K562 (cell line): ENCODE measurements around the gene PIGQ. TPM values are rescaled to one million over a fixed set of nuclear protein-coding genes. Genes with fewer than 3 reads are reported as not detected.

Source experiments
- ATAC-seq: fragments of 200-7000 bp; cut with Tn5 transposase; 3 replicates; pipeline ENCODE4 v1.9.1; 2020; ENCODE audit warnings: moderate library complexity
- BruUV-seq: library from RNA; stranded (reverse); fragments of 400-500 nt; replicated peaks from 2 replicates; lab custom pipeline; 2021; lab: Mats Ljungman, UMichigan
- CTCF ChIA-PET: fragments of 300-600 bp; formaldehyde crosslinking; extraction: SDS; loops from one replicate; lab custom pipeline; 2021; ENCODE audit warnings: low intra/inter-chr PET ratio; lab: Yijun Ruan, JAX
- POLR2A ChIA-PET: fragments of 300-600, 350-650 bp; sonication (Branson Sonifier 250); formaldehyde crosslinking; extraction: SDS; loops from one replicate; lab custom pipeline; 2021; ENCODE audit warnings: antibody characterized with exemption, inconsistent platforms; lab: Yijun Ruan, JAX
- DNase-seq, 4 experiments: peaks; one replicate each; pipeline versions ENCODE4 v3.0.0 to v3.0.0-alpha.2; 2011 to 2018; ENCODE audit warnings: low spot score in 3 of 4, mixed read lengths in 3 of 4; ENCODE audit errors: extremely low read depth in 1 of 4
- FAIRE-seq: peaks from 2 replicates; lab custom pipeline; 2011; peaks lifted over from hg19 to GRCh38; lab: Jason Lieb, UNC
- H2AFZ ChIP-seq: 2 replicates; pipeline ENCODE4 v1.6.0; 2011; ENCODE audit warnings: low read depth, low read length, control low read depth, inconsistent platforms
- H3K27ac ChIP-seq: fragments of 200-600 bp; 3 replicates; pipeline ENCODE4 v1.8.0; 2011; ENCODE audit warnings: low read depth, mild to moderate bottlenecking, control low read depth, inconsistent platforms, low read length, moderate library complexity, mixed read lengths; ENCODE audit errors: extremely low read depth
- H3K27me3 ChIP-seq, 2 experiments: fragments of 300-600 bp in 1 of 2; 2 replicates in 1 of 2; 3 replicates in 1 of 2; pipeline versions ENCODE4 v1.6.0 to v1.8.0; 2011; ENCODE audit warnings: inconsistent platforms in 2 of 2, low read length in 2 of 2, mild to moderate bottlenecking in 1 of 2, mixed read lengths in 1 of 2, moderate library complexity in 1 of 2; ENCODE audit not compliant: control insufficient read depth in 2 of 2, insufficient read depth in 2 of 2
- H3K36me3 ChIP-seq: fragments of 300-600 bp; 3 replicates; pipeline ENCODE4 v1.8.0; 2011; ENCODE audit warnings: mild to moderate bottlenecking, low read length, inconsistent platforms; ENCODE audit not compliant: control insufficient read depth, insufficient read depth
- H3K4me1 ChIP-seq, 2 experiments: fragments of 200-600 bp in 1 of 2; replicated peaks in 1 of 2; 2 replicates in 1 of 2; 3 replicates in 1 of 2; pipeline versions ENCODE4 v1.5.1 to v1.8.0; 2011; ENCODE audit warnings: inconsistent platforms in 2 of 2, low read length in 2 of 2, mild to moderate bottlenecking in 1 of 2, mixed read lengths in 1 of 2, moderate library complexity in 1 of 2; ENCODE audit not compliant: control insufficient read depth in 2 of 2, insufficient read depth in 2 of 2
- H3K4me2 ChIP-seq: 2 replicates; pipeline ENCODE4 v1.6.1; 2011; ENCODE audit warnings: low read length, control low read depth, inconsistent platforms, mixed read lengths; ENCODE audit not compliant: insufficient read depth
- H3K4me3 ChIP-seq: fragments of 200-600 bp; sonication (generic), shearing (Covaris generic); 2 replicates; pipeline ENCODE4 v1.5.1; 2016; ENCODE audit warnings: control low read depth, inconsistent platforms
- H3K79me2 ChIP-seq: fragments of 200-600 bp; 3 replicates; pipeline ENCODE4 v1.8.0; 2011; ENCODE audit warnings: low read length, inconsistent platforms; ENCODE audit not compliant: control insufficient read depth, insufficient read depth
- H3K9ac ChIP-seq, 2 experiments: 2 replicates each; pipeline versions ENCODE4 v1.6.0 to v1.6.1; 2011; ENCODE audit warnings: low read depth in 2 of 2, low read length in 2 of 2, control low read depth in 1 of 2, inconsistent platforms in 1 of 2, mild to moderate bottlenecking in 1 of 2, mixed read lengths in 1 of 2; ENCODE audit not compliant: insufficient read depth in 1 of 2
- H3K9me1 ChIP-seq: one replicate; pipeline ENCODE4 v1.6.0; 2011; ENCODE audit warnings: inconsistent platforms, mild to moderate bottlenecking, low read length, moderate library complexity; ENCODE audit not compliant: control insufficient read depth, insufficient read depth
- H3K9me3 ChIP-seq: replicated peaks from 2 replicates; pipeline ENCODE4 v1.5.1; 2011; ENCODE audit warnings: low read depth, low read length, inconsistent platforms; ENCODE audit not compliant: control insufficient read depth, insufficient read depth
- H4K20me1 ChIP-seq: replicated peaks from 2 replicates; pipeline ENCODE4 v1.6.1; 2011; ENCODE audit warnings: low read length, inconsistent platforms, mixed read lengths; ENCODE audit not compliant: control insufficient read depth, insufficient read depth
- BRCA1 ChIP-seq, 2 experiments: fragments of 450-650 bp in 1 of 2; sonication (generic) in 1 of 2; formaldehyde crosslinking in 1 of 2; IDR thresholded peaks; 2 replicates each; pipeline versions ENCODE4 v1.5.0 to v1.6.1; 2017 to 2020; ENCODE audit warnings: mild to moderate bottlenecking in 1 of 2, missing genetic modification reagents in 1 of 2
- EGR1 ChIP-seq: fragments of 450-650 bp; conservative IDR thresholded peaks from 2 replicates; pipeline ENCODE4 v1.6.1; 2017; ENCODE audit warnings: mild to moderate bottlenecking
- POLR2G ChIP-seq: fragments of 200-400 bp; formaldehyde crosslinking; IDR thresholded peaks from 2 replicates; pipeline ENCODE4 v1.6.1; 2017; ENCODE audit warnings: low read depth, mild to moderate bottlenecking, antibody characterized with exemption, low read length, moderate library complexity
- SAFB ChIP-seq: fragments of 200-400 bp; formaldehyde crosslinking; IDR thresholded peaks from 2 replicates; pipeline ENCODE4 v1.6.1; 2017; ENCODE audit warnings: low read depth, low read length, borderline replicate concordance
- ZBTB40 ChIP-seq, 2 experiments: fragments of 450-650 bp in 1 of 2; sonication (generic) in 1 of 2; formaldehyde crosslinking in 1 of 2; IDR thresholded peaks; 2 replicates each; pipeline versions ENCODE4 v1.7.1 to v1.9.0; 2016 to 2022; ENCODE audit warnings: inconsistent platforms in 1 of 2, mild to moderate bottlenecking in 1 of 2, missing genetic modification reagents in 1 of 2
- ZNF507 ChIP-seq: conservative IDR thresholded peaks from 2 replicates; pipeline ENCODE4 v1.6.1; 2017; ENCODE audit warnings: missing genetic modification characterization, missing compliant biosample characterization
- ZNF584 ChIP-seq: fragments of 200-800 bp; sonication (Bioruptor generic); IDR thresholded peaks from 2 replicates; pipeline ENCODE4 v1.6.1; 2016; ENCODE audit warnings: low read depth, mild to moderate bottlenecking, missing genetic modification characterization, missing compliant biosample characterization
- WGBS: fragments of 100-300 bp; shearing (Covaris generic); methylation state at CpG from one replicate; pipeline ENCODE4 v1.1.6; 2016; ENCODE audit warnings: low coverage, mixed read lengths; ENCODE audit not compliant: insufficient coverage; ENCODE audit errors: missing lambda C conversion rate; 5-methylcytosine and 5-hydroxymethylcytosine counted together
- in situ Hi-C: fragments of 300-500 bp; cut with MboI; formaldehyde crosslinking; loops from 4 replicates; pipeline ENCODE4 v1.15.0; 2018; ENCODE audit warnings: inconsistent platforms, mixed read lengths
- intact Hi-C: fragments of 100-400 bp; cut with micrococcal nuclease; formaldehyde crosslinking; loops from 2 replicates; pipeline ENCODE4 v1.14.2; 2022
- polyA plus RNA-seq, 8 experiments: library from polyadenylated mRNA; depleted of rRNA in 4 of 8; stranded (reverse) in 5 of 8; unstranded in 3 of 8; fragments of >200 nt; fragmentation: Nextera tagmentation in 2 of 8; fragmentation: Illumina TruSeq in 1 of 8; extraction: Ambion mirVana in 2 of 8; extraction: Trizol in 1 of 8; gene quantifications; 2 replicates each; pipeline versions ENCODE4 v1.2.1 to v1.2.3, GENCODE V29; 2011 to 2014; ENCODE audit warnings: inconsistent platforms in 1 of 8, missing spikeins in 1 of 8
- total RNA-seq, 7 experiments: library from RNA; depleted of rRNA in 6 of 7; stranded (reverse); fragments of >200 nt in 6 of 7; fragmentation: Illumina TruSeq in 2 of 7; extraction: Trizol in 2 of 7; gene quantifications; 2 replicates each; pipeline versions ENCODE4 v1.2.1 to v1.2.3, GENCODE V29; 2011 to 2021; ENCODE audit warnings: low replicate concordance in 1 of 7
- TF ChIP-seq, protein P1 (sequence below): fragments of 250-450 bp; sonication (Bioruptor Pico); IDR thresholded peaks from 2 replicates; pipeline ENCODE4 v1.8.0; 2021; ENCODE audit warnings: moderate library complexity, mild to moderate bottlenecking, inconsistent platforms

Gene PIGQ
- total and polyA plus RNA-seq, 9 of the 15 experiments (the other 6 are each of a cell fraction or from before 2014, with no cell fraction given), result 0.20 to 49.6 (median 11.7) TPM

GRCh38 chr16:630249-630814 is 60.6 kb downstream of the PIGQ start:
- 36% methylated on average over 17 of the region's 29 CpGs for WGBS
- in situ Hi-C loops, result no loop called here
- Histone ChIP-seq H3K4me1 (peaks cover 23 to 97% of the 10 kb centered on the region in 2 experiments), H3K4me2 (peak overlapping the region; percentile 35), H3K27ac (peak overlapping the region; percentile 64; the same call in 2 of the 3 replicates), H3K79me2 (peaks cover 10% of the 10 kb centered on the region), H2AFZ (no peak overlapping the region), H3K9ac (peak overlapping the region in 1 of 2 experiments; percentile 84; a peak in 2 of 4 replicates), H3K36me3 (peaks cover 47% of the 10 kb centered on the region; the same call in 2 of the 3 replicates), H3K9me3 (no peaks in the 10 kb centered on the region), H4K20me1 (no peaks in the 10 kb centered on the region), H3K4me3 (no peak overlapping the region), H3K27me3 (no peaks in the 10 kb centered on the region), H3K9me1 (no peaks in the 10 kb centered on the region)
- DNase-seq, result no peak
- BruUV-seq, result no TSS peak
- ChIA-PET CTCF (no interaction called here), POLR2A (interaction anchor here (0.8 to 1.0 kb wide), 2 partner anchors 8 to 55 kb away, joined by 3 to 6 read pairs; no protein-coding TSS in a partner anchor)
- peak; percentile 46 for ATAC-seq
- FAIRE-seq, result no peak
- intact Hi-C loops, result no loop called here
- TF ChIP-seq SAFB (peak; percentile 75), ZNF584 (CRISPR knock-in tag) (no peak), ZNF507 (no peak), ZBTB40 (IDR thresholded peaks at IDR 0.05) (no peak), ZBTB40 (CRISPR knock-in tag; IDR thresholded peaks at IDR 0.05) (no peak), POLR2G (peak; percentile 61), BRCA1 (IDR thresholded peaks at IDR 0.05) (no peak), BRCA1 (CRISPR knock-in tag; IDR thresholded peaks at IDR 0.05) (no peak), EGR1 (peak; percentile 62)
- TF ChIP-seq, protein P1, sequence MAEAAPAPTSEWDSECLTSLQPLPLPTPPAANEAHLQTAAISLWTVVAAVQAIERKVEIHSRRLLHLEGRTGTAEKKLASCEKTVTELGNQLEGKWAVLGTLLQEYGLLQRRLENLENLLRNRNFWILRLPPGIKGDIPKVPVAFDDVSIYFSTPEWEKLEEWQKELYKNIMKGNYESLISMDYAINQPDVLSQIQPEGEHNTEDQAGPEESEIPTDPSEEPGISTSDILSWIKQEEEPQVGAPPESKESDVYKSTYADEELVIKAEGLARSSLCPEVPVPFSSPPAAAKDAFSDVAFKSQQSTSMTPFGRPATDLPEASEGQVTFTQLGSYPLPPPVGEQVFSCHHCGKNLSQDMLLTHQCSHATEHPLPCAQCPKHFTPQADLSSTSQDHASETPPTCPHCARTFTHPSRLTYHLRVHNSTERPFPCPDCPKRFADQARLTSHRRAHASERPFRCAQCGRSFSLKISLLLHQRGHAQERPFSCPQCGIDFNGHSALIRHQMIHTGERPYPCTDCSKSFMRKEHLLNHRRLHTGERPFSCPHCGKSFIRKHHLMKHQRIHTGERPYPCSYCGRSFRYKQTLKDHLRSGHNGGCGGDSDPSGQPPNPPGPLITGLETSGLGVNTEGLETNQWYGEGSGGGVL (CRISPR knock-in tag), result no peak
